GM12801 (cell line): ENCODE data around the gene PCBP3.

Source experiments
- TF ChIP-seq, protein P1 (sequence below): IDR thresholded peaks from one replicate; pipeline ENCODE4 v1.5.1; 2011; ENCODE audit warnings: control low read depth; ENCODE audit not compliant: insufficient read length; ENCODE audit errors: extremely low read depth

PCBP3 gene

GRCh38 chr21:45892156-45892915 is 248.8 kb downstream of the PCBP3 start:
- TF ChIP-seq, protein P1, sequence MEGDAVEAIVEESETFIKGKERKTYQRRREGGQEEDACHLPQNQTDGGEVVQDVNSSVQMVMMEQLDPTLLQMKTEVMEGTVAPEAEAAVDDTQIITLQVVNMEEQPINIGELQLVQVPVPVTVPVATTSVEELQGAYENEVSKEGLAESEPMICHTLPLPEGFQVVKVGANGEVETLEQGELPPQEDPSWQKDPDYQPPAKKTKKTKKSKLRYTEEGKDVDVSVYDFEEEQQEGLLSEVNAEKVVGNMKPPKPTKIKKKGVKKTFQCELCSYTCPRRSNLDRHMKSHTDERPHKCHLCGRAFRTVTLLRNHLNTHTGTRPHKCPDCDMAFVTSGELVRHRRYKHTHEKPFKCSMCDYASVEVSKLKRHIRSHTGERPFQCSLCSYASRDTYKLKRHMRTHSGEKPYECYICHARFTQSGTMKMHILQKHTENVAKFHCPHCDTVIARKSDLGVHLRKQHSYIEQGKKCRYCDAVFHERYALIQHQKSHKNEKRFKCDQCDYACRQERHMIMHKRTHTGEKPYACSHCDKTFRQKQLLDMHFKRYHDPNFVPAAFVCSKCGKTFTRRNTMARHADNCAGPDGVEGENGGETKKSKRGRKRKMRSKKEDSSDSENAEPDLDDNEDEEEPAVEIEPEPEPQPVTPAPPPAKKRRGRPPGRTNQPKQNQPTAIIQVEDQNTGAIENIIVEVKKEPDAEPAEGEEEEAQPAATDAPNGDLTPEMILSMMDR, result no peak

- TF ChIP-seq, protein P1, result no peak
Observed at GRCh38 chr21:45892916-45893739, 249.6 kb downstream of the PCBP3 start.

DNA sequence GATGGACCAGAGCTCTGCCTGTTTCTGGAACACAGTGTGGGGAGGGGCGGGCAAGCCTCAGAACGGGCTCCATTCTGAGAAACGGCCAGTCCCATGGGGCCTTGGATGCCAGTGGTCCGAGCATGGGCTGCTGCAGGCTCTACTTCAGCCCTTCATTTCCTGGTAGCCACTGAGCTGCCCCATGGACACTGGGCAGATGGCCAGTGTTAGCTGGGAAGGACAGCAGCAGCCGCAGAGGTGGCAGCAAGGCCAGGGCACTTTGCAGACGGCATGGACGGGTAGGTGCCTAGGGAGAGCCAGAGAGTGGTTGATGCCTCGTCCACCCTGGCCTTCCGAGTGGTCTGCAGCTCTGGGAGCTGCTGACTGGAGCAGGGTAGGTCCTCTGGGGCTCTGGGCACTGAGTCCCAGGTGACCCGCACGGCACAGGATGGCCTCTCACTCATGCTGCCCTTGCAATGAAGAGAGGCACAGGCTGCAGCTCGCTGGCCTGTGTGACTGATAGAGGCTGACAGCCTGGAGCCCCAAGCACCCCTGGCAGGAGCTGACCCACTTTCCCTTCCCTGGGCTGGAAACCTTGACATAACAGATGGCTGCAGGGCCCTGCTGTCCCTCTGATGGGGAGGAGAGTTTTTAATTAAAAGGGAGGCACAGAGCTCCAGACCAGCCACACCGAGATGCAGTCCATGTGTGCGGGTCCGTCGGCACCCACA is 250.4 kb downstream of the PCBP3 start:
- TF ChIP-seq, protein P1, result no peak

DNA sequence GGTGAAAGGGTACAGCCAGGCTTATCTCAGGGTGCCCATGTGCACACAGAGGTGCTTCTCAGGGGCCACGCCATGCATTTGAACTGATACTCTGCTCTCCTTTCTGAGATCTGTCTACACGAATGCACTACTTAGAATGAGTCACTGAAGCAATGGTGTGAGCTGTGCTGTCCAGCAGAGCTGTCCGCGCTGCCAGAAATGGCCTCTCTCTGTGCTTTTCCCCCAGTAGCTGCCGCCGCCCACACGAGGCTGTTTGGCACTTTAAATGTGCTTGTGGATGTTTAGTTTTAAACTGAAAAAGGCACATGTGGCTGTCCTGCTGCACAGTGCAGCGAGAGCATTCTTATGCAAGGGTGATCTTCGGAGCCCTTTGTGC is 250.9 kb downstream of the PCBP3 start:
- TF ChIP-seq, protein P1, result no peak

- TF ChIP-seq, protein P1, result no peak
Observed at GRCh38 chr21:45894906-45895777, 251.6 kb downstream of the PCBP3 start.

GRCh38 chr21:45895778-45896370 is 252.3 kb downstream of the PCBP3 start:
- TF ChIP-seq, protein P1, result no peak
